HG03039 (cell line): Measurements from ENCODE around the gene CXCL12.

Source experiments
- ATAC-seq: cut with Tn5 transposase; IDR thresholded peaks from one replicate; pipeline ENCODE4 v1.9.1; 2021; ENCODE audit warnings: mild to moderate bottlenecking, moderate library complexity; ENCODE audit not compliant: unreplicated experiment

The CXCL12 gene

GRCh38 chr10:44385026-44385695 lies at the start of gene CXCL12:
Gene CXCL12 (minus strand): TSS chr10:44385097. CDS start chr10:44385005, 92 bp downstream.
- no peak for ATAC-seq

DNA sequence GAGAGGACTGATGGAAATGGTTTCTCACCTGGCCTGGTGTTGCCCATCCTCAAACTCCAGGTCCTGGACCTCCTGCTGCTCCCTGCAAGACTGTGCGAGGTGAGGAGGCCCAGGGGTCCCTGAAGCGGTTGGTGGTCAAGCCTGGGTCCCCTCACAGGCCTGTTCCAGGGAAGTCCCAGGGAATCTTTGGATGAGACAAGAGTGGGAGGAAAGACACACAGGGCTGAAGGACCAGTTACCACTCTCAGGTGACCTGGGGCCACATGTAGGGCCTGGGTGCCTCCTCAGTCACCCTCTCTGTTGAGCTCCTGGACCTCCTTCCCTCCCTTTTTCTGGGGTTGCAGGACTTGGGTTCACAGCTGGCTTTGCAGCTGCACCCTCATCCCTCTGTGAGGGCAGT lies 42.6 kb upstream of the CXCL12 start:
- ATAC-seq = no peak

DNA sequence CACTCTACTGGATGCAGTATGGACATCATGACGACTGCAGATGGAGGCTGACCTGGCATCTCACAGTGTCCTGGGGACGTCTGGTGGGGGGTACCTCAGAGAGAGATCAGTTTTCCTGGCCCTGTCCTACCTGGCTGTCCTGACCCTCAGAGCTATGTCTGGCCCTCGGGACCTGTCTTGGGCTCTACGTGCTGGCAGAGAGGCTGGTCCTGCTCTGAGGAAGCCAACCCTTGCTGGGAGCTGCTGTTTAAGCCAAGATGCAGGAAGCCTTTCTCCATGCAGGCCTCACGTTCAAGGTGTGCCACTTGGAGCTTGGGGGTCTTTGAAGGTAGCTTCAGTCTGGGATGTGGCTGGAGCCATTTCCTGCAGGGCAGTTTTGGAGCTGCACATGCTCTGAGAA lies 42.1 kb upstream of the CXCL12 start:
- no peak for ATAC-seq

GRCh38 chr10:44426247-44427034 lies 41.5 kb upstream of the CXCL12 start:
- no peak for ATAC-seq

DNA sequence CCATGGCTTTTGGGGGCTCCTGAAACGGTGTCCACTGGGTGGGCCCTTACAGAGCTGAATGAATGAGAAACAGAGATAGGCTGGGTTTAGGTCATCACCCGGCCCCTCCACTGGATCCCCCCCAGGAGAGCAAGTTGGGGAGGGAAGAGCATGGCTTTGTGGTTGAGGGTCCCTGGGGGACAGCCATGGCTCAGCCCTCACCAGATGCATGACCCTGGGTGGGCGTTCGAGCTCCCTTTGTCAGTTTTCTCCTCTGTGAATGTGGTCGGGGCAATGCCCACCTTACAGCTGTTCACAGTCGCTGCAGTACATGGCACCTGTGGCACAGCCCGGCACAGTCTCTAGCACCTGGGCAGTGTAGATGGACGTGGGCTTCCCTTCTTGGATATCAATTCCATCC lies 40.6 kb upstream of the CXCL12 start:
- no peak for ATAC-seq

DNA sequence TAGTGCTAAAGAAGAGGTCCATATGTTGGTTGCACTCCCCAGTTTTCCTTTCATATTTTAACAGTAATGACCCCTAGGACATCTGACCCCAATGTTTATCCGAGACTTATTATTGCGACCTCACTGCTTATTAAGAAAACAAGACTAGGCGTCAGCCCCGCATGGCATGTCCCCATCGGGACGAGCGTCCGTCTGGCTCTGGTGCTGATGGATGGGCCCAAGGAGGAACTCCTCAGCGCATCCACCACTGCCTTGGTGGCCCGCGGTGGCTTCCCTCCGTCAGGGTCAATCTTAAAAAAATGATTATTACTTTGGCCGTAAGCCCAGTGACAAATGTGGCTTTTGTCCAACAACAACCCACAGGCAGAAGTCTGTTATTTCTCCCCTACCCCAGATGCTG lies 40.1 kb upstream of the CXCL12 start:
- no peak for ATAC-seq

DNA sequence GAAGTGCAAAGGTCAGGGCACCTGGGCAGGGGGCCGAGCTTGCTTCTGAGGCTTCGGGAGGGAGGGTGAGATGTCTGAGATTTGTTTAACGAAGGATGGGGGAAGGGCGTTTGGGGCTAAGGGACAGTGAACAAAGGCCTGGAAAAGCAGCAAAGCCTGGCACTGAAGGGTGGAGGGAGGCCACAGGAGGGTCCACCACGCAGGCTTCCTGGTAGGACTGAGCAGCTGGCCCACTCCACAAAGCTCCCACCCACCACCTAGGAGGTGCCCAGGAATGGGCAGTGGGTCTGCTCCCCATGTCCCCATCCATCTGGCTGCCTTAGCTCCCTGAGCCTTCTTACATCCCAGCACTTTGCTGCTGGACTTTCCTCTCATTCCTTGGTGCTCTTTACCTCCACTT lies 39.4 kb upstream of the CXCL12 start:
- no peak for ATAC-seq

DNA sequence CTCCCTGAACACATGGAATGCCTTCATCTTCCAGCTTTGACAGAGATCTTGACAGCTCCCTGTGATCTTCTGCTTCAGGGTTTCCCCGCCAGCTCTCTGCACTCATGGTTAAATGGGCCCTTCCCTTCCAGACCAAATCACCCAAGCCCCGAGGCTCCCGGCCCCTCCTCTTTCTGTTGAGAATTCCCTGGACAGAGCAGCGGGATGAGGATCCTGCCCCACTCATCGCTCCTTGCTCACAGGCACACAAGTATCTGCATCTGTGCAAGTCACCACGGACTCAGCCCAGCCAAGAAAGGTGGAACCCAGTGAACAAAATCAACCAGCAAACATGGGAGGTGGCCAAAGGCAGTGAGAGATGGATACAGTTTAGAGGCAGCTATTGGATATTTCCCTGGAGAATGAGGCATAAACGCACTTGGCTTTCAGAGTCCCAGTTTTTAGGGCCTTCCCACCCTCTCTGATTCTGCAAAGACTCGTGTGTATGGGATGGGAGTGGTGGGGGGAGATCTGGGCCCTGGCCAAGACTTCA lies 37.7 kb upstream of the CXCL12 start:
- no peak for ATAC-seq

DNA sequence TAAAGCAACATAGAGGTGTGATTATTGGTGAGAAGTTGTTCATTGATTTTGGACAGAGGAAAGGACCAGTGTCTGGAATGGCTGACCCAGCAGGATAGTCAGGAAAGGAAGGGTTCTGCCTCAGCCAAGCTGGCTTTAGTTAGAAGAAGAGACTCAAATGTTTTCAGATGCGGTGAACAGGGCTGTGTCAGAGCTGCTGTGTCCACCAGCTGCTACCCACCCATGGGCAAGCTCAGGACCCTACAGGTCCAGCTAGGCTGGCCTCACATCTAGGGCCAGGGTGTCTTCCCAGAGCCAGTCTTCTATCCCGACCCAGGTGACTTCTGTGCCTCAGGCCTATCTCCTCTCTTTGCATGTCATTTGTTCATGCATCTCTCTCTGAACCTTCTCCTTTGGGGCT lies 37.3 kb upstream of the CXCL12 start:
- no peak for ATAC-seq

DNA sequence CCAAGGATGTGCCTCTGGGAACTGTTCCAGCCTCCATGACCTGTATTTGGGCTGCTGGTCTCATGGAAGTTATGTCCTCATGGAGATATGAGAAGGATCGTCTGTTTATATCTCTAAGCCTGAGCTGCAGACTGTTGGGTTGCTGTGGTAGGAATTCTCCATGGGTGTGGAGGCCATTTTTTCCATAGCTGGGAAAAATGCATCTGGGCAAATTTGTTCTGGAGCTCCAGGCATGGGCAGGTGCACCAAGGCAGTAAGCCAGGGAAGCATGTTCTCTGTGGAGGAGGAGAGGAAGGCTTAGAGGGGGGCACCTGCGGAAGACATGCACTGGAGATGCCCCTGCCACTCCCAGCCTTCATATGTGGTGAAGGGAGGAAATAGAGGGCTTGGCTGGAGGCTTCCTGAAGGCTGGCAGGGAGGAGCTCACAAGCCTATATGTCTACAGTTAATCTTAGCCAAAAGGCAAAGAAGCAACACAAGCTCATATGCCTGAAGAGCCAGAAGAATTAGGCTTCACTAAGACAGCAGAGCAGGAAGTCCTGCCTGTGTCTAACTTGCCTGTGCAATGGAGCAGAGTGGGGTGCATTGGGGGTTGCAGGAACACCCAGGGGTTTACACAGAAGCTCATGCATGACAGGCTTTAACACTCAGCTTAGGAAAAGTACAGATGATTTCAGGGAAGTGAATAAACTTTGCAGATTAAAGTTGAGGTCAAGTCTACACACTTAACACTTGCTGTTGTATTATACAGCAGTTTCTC lies 35.1 kb upstream of the CXCL12 start:
- ATAC-seq = no peak

GRCh38 chr10:44418637-44419036 lies 33.7 kb upstream of the CXCL12 start:
- ATAC-seq = no peak

GRCh38 chr10:44417761-44418160 lies 32.9 kb upstream of the CXCL12 start:
- no peak for ATAC-seq

GRCh38 chr10:44416936-44417335 lies 32.0 kb upstream of the CXCL12 start:
- no peak for ATAC-seq

DNA sequence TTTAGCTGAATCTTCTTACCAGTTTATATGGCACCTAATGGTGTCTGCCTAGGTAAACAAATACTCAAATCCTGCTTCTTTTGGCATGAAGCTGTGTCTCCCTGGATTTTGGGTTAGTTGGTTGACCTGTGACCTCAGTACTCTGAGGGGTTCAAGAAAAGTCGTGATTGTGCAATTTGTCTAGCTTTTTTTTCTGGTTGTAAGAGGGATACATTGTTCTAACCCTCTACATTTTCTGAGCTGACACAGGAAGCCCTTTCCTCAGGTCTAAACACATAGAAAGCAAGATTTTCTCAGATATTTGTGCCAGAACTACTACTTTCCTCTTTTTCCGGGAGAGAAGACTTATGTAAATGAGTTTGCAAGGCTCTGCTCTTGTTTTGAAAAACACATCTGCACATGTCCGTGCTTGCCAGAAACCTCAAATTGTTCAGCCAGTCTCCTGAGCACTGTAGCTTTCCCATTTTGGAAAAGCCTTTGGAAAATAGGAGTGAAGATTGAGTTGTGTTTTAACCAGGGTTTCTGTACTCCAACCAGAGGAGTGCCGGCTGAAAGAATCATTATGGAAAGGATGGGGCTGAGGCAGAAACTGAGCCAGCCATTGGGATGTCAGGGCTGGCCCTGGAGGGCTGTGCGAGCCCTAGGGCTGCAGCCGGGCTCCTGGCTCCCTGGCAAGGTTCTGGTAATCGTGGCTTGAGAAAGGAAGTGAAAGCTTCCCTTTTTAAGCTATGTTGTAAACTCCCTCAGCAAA lies 31.3 kb upstream of the CXCL12 start:
- no peak for ATAC-seq

GRCh38 chr10:44415121-44415520 lies 30.2 kb upstream of the CXCL12 start:
- ATAC-seq = no peak

- ATAC-seq = no peak
Observed at GRCh38 chr10:44413416-44413815, 28.5 kb upstream of the CXCL12 start.

GRCh38 chr10:44411251-44411650 lies 26.4 kb upstream of the CXCL12 start:
- ATAC-seq = no peak

DNA sequence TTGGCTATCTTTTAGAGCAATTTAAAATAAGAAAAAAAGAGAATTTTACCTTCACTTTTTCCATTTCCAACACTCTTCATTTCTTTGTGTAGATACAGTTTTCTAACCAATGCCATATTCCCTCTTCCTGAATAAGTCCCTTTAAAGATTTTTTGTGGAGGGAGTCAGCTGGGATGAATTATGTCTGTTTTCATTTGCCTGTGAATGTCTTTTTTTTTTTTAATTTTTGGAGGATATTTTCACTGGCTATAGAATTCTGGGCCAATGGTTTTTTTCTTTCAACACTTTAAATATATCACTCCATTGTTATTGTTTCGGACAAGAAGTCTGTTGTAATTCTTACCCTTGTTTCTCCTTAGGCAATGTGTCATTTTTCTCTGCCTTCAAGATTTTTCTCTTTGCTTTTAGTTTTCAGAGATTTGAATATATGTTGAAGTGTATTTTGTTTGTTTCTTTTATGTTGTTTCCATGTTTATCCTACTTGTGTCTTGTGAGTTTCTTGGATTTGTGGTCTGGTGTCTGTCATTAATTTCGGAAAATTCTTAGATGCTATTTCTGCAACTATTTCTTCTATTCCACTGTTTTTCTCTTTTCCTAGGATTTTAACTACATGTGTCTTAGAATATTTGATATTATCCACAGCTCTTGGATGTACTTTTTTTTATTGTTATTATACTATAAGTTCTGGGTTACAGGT lies 20.0 kb upstream of the CXCL12 start:
- no peak for ATAC-seq

- ATAC-seq = no peak
Observed at GRCh38 chr10:44402465-44403195, 17.7 kb upstream of the CXCL12 start.

DNA sequence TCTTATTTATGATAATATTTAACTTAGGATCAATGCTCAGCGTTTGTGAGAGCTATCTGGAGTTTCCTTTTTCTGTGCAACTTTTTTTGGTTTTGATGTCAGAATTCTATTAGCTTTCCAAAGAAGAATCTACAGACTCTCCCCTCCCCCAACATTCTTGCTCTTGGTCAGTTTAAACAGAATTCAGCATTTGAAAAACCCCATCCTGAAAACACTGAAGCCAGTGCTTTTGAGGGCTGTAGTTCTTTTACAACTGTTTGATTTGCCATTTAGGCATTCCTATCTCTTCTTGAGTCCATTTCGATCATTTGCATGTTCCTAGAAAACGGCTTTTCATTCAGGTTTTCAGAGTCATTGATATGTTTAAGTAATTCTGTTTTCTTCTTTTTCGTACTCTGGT lies 15.6 kb upstream of the CXCL12 start:
- no peak for ATAC-seq
